Stimulated activated naive B cell treated with anti-CD40 and anti-IgM and Interleukin-4, amounts not matched to agents 10 μg/mL and 1 μg/mL and 100 μg/mL, for 72 hours (primary cell): ENCODE results near the gene UBXN10.
A peak's percentile ranks its signal among the peaks of the same experiment; 100 is the strongest.

Experiments used
- ATAC-seq, 2 donors: fragments of 150-1000 bp; cut with Tn5 transposase; replicated peaks; 2 replicates each; pipeline ENCODE4 v1.10.0; 2021; ENCODE audit warnings: moderate library complexity in 1 of 2
- DNase-seq: peaks from one replicate; pipeline ENCODE4 v3.0.0; 2021
- H3K27ac Mint-ChIP-seq: one replicate; pipeline ENCODE4 v1.8.0; 2022; ENCODE audit warnings: mild to moderate bottlenecking, mixed read lengths
- H3K27me3 Mint-ChIP-seq, 2 donors: one replicate each; pipeline ENCODE4 v1.8.0; 2022; ENCODE audit warnings: mixed read lengths in 2 of 2
- H3K36me3 Mint-ChIP-seq, 2 donors: one replicate each; pipeline ENCODE4 v1.8.0; 2022; ENCODE audit warnings: mixed read lengths in 2 of 2, mild to moderate bottlenecking in 1 of 2
- H3K4me1 Mint-ChIP-seq, 2 donors: one replicate each; pipeline ENCODE4 v1.8.0; 2022; ENCODE audit warnings: mixed read lengths in 2 of 2, mild to moderate bottlenecking in 1 of 2
- H3K4me3 Mint-ChIP-seq, 2 donors: one replicate each; pipeline ENCODE4 v1.8.0; 2022; ENCODE audit warnings: mild to moderate bottlenecking in 2 of 2, mixed read lengths in 2 of 2, moderate library complexity in 1 of 2
- H3K9me3 Mint-ChIP-seq, 2 donors: one replicate each; pipeline ENCODE4 v1.8.0; 2022; ENCODE audit warnings: mixed read lengths in 2 of 2, mild to moderate bottlenecking in 1 of 2

The UBXN10 gene, protein sequence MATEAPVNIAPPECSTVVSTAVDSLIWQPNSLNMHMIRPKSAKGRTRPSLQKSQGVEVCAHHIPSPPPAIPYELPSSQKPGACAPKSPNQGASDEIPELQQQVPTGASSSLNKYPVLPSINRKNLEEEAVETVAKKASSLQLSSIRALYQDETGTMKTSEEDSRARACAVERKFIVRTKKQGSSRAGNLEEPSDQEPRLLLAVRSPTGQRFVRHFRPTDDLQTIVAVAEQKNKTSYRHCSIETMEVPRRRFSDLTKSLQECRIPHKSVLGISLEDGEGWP

DNA sequence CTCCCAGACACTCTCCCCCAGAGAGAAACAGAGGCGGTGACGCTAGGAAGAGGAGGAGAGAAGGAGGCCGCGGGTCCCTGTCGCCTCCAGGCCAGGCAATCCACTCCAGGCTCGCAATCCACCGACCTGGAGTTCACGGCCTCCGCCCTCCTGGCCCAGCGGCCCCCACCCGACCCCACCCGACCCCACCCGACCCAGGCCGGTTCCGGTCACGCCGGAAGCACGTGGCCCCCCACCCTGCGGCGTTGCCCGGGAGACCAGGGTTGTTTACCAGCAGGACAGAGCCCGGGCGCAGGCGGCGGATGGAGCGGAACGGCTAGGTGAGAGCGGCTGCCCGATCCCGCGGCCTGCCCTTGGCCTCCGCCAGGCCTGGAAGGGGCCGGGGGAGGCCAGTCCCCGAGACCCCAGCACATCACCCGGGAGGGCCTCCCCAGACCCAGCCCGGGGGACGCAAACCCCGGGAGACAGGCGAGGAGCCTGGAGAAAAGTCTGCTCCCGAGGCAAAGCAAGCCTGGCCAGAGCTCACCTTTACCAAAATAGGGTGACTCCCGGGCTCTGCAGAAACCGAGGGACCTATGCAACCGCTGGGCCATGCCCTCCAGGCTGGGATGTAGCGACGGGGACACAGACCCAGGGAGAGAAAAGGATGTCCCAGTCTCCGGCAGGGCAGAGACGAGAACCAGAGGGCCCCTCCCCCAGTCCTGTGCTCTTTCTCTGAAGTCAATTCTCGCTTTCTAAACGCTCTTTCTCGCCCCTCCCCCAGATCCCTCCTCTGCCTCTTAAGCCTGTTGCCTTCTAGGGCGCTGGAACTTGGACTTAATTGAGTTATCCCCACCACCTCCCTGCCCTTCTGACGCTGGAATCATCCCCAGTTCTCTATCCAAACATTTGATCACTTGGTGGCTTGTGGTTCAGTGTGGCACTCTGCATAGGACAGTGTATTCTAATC is at the start of gene UBXN10, which contains the start of gene PLA2G2C:
Gene UBXN10, plus strand, starts transcription at position 263 of the 949 bp plus-strand sequence. CDS start 4,466 bp downstream, outside the sequence.
Gene PLA2G2C, minus strand, starts transcription at position 685 of the 949 bp plus-strand sequence. CDS start 9,155 bp downstream, outside the sequence.
- Mint-ChIP-seq H3K27me3 (peaks cover 51 to 63% of the 10 kb centered on the region in 2 donors), H3K36me3 (peaks cover 3% of the 10 kb centered on the region in 2 donors), H3K9me3 (peaks cover 0 to 1% of the 10 kb centered on the region in 2 donors), H3K4me1 (peaks cover 15 to 28% of the 10 kb centered on the region in 2 donors), H3K27ac (peak within 1 kb of the TSS; percentile 75), H3K4me3 (peak within 1 kb of the TSS; percentile 58 to 76)
- ATAC-seq: peak; percentile 79 to 84
- DNase-seq: peak; percentile 36

DNA sequence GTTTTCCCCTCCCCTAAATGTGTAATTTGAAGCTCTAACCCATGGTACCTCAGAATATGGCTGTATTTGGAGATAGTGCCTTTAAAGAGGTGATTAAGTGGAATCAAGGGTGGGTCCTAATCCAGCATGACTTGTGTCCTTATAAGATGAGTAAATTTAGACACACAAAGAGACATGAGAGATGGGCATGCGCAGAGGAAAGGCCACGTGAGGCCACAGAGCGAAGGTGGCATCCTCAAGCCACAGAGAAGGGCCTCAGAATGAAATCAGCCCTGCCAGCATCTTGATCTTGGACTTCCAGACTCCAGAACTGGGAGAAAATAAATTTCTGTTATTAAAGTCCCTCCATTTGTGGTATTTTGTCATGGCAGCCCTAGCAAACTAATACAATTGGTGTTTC is 49.6 kb upstream of the UBXN10 start:
- H3K27ac Mint-ChIP-seq: no peak overlapping the region
- H3K36me3 Mint-ChIP-seq: no peaks in the 10 kb centered on the region
- peaks cover 0 to 6% of the 10 kb centered on the region in 2 donors for H3K4me1 Mint-ChIP-seq
- peaks cover 0 to 2% of the 10 kb centered on the region in 2 donors for H3K9me3 Mint-ChIP-seq
- H3K27me3 Mint-ChIP-seq: peaks cover 11 to 28% of the 10 kb centered on the region in 2 donors
- ATAC-seq (no peak), DNase-seq (no peak)
- no peak overlapping the region for H3K4me3 Mint-ChIP-seq

DNA sequence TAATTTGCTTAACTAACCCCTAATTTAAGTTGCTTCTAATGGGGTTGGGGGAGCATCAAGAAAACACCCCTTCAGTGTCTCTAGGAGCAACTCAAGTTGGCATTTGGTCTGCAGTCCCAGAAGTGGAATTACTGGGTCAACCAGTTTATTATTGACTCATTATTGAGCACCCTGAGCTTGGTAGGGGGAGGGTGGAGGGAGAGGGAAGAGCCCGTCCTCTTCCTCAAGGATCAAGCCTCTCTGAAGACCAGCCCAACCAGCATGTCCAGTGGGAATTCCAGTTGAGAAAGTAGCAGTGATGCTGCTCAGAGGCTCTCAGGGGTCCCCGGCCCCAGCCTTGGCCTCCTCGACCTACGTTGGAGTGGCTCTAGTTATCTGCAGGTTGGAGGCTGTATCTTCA is 48.8 kb upstream of the UBXN10 start:
- DNase-seq: no peak
- peaks cover 0 to 6% of the 10 kb centered on the region in 2 donors for H3K4me1 Mint-ChIP-seq
- ATAC-seq: no peak
- H3K27ac Mint-ChIP-seq: no peak overlapping the region
- H3K9me3 Mint-ChIP-seq: peaks cover 0 to 2% of the 10 kb centered on the region in 2 donors
- H3K27me3 Mint-ChIP-seq: peaks cover 13 to 30% of the 10 kb centered on the region in 2 donors
- H3K36me3 Mint-ChIP-seq: no peaks in the 10 kb centered on the region
- no peak overlapping the region for H3K4me3 Mint-ChIP-seq

DNA sequence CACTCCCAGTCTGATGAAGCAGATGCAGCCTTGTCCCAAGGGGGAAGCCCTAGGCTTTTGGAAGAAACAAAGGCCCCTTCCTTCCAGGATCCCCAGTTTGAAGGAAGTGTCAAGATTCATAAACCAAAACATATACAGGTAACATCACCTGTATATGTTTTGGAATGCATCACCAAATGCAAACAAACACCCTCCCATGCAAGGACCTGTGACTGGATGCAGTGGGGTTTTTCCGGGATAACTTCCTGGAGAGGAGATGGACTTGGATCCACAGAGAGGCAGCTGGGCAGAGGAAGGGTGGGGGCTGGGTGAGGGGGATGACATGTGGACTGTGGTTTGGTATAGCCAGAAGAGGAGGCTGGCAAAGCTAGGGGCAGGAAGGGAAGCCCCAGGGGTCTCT is 48.3 kb upstream of the UBXN10 start:
- peaks cover 13 to 36% of the 10 kb centered on the region in 2 donors for H3K27me3 Mint-ChIP-seq
- no peaks in the 10 kb centered on the region for H3K36me3 Mint-ChIP-seq
- DNase-seq: no peak
- no peaks in the 10 kb centered on the region for H3K9me3 Mint-ChIP-seq
- H3K4me1 Mint-ChIP-seq: peaks cover 0 to 6% of the 10 kb centered on the region in 2 donors
- no peak overlapping the region for H3K4me3 Mint-ChIP-seq
- no peak for ATAC-seq
- H3K27ac Mint-ChIP-seq: no peak overlapping the region

DNA sequence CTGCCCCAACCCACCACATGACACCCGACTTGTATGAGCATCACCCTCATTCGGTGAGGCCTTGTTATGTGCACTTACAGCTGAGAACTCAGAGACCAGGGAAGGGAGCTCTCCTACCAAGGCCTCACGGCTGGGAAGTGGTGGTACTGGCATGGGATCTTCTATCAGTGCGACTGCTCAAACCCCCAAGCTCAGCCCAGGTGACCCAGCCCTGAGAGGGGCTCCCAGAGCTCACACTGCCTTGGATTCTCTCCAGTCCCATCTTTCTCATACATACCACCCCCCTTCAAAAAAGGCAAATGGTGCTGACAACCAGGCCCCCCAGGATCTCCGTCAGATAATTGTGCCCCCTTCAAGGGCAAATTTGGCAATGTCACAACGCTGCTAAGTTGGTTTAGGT is 47.5 kb upstream of the UBXN10 start:
- H3K27ac Mint-ChIP-seq: no peak overlapping the region
- peaks cover 0 to 6% of the 10 kb centered on the region in 2 donors for H3K4me1 Mint-ChIP-seq

DNA sequence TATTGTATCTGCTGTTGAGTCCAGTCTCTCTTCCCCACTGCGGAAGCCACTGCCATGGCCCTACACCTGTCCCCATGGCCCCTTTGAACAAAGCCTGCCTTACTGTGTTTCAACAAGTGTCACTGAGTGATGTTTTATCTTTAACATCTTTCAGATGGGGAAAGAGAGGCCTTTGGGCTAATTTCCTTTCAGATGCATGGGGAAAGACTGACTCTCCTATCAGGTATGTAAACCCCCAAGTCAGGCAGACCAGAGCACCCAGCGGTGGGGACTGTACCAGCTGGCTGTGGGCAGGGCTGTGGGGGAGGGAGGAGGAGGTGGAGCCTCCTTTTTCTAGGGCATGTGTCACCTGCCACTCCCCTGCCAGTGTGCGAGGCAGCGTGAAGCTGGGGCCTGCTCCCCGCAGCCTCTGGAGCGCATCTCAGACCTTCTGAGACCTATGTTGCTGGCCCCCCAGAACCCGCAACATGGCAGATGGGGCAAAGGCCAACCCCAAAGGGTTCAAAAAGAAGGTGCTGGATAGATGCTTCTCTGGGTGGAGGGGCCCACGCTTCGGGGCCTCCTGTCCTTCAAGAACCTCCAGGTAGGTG is 46.8 kb upstream of the UBXN10 start, which contains the start of gene PLA2G2F:
Gene PLA2G2F, plus strand, starts transcription at position 363 of the 590 bp plus-strand sequence. Its CDS starts 105 bp downstream, at position 468.
- DNase-seq (no peak), ATAC-seq (peak in 1 of 2 donors; percentile 38)
- H3K27ac Mint-ChIP-seq: no peak within 1 kb of the TSS
- peaks cover 15 to 33% of the 10 kb centered on the region in 2 donors for H3K27me3 Mint-ChIP-seq
- H3K9me3 Mint-ChIP-seq: no peaks in the 10 kb centered on the region
- H3K36me3 Mint-ChIP-seq: no peaks in the 10 kb centered on the region
- H3K4me3 Mint-ChIP-seq: no peak within 1 kb of the TSS
- H3K4me1 Mint-ChIP-seq: peaks cover 0 to 6% of the 10 kb centered on the region in 2 donors

More for the DNA sequence above, 47.5 kb upstream of the UBXN10 start:
- DNase-seq: no peak
- Mint-ChIP-seq H3K36me3 (no peaks in the 10 kb centered on the region), H3K9me3 (no peaks in the 10 kb centered on the region), H3K27me3 (peaks cover 13 to 37% of the 10 kb centered on the region in 2 donors), H3K4me3 (no peak overlapping the region)
- no peak for ATAC-seq

DNA sequence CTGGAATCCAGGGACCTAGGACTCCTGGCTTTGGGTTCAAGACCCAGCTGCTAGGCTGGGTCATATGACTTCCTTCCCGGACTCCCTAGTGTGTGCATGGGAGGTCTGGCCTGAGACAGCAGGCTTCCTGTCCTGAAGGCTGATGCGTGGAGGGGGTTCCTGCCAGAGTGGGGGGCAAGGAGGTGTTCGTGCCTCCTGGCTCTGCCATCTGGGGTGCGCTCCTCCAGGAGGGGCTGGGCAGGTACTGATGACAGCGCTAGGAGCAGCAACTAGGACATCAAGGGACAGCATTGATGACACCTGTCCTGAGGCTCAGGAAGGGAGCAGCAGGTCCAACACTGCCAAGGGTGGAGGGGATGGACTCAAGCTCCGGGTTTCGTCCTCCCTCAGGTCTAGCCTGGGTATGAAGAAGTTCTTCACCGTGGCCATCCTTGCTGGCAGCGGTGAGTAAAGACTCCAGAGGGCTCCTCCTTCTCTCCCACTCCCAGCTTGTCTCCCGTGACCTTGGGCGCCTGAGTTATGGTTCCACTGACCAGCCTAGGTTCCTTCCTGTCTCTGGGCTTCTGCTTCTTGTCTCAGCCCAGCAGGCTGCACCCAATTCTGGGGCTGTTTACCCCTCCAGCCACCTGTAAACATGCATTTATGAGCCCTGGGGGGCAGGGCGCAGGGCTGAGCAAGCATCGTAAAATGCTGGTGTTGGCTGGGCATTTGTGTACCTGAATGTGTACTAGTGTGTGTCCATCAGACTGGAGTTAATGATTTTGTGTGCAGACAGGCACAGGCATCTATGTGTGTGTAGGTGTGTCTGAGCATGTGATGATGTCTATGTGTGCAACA is 45.9 kb upstream of the UBXN10 start:
- H3K36me3 Mint-ChIP-seq: no peaks in the 10 kb centered on the region
- no peak overlapping the region for H3K27ac Mint-ChIP-seq
- no peaks in the 10 kb centered on the region for H3K9me3 Mint-ChIP-seq
- DNase-seq: no peak
- peaks cover 17 to 30% of the 10 kb centered on the region in 2 donors for H3K27me3 Mint-ChIP-seq
- no peak overlapping the region for H3K4me3 Mint-ChIP-seq
- no peak for ATAC-seq
- peaks cover 0 to 6% of the 10 kb centered on the region in 2 donors for H3K4me1 Mint-ChIP-seq

DNA sequence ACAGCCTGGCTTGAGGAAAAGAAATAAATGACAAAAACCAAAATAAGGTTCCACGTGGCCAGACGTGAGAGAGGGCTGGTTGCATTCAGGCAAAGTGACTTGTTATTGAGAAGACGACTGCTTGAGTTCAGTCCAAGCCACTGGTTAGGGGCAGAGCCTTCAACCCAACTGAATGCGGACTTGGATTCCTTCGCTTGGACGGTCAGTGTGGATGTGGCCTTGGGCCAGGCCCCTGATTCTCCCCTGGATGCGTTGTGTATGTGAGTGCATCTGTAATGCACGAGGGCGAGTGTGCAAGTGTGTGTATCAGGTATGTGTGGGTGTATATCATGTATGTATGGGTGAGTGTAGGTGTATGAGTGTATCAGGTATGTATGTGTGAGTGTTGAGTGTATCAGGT is 44.9 kb upstream of the UBXN10 start:
- no peak for DNase-seq
- no peak overlapping the region for H3K27ac Mint-ChIP-seq
- H3K4me1 Mint-ChIP-seq: peaks cover 0 to 6% of the 10 kb centered on the region in 2 donors
- no peak overlapping the region for H3K4me3 Mint-ChIP-seq
- peaks cover 17 to 30% of the 10 kb centered on the region in 2 donors for H3K27me3 Mint-ChIP-seq
- H3K36me3 Mint-ChIP-seq: no peaks in the 10 kb centered on the region
- no peak for ATAC-seq
- no peaks in the 10 kb centered on the region for H3K9me3 Mint-ChIP-seq

DNA sequence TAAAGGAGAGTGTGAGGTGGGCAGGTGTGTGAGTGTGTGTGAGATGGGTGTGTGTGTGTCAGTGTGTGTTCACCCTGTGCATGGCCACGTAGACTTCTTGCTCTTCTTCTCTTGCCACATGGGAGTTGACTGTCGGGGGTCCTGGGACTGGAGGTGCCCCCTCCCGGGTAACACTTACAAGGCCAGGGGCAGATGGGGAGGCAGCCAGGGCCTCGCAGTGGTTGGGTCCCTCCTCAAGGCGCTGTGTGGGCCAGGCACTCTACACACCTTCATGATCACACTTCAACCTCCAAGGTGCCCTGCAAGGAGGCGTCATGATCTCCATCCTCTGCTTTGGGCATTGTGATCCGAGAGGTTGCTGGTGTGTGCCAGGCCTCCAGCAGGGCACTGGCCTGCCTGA is 44.4 kb upstream of the UBXN10 start:
- H3K27ac Mint-ChIP-seq: no peak overlapping the region

DNA sequence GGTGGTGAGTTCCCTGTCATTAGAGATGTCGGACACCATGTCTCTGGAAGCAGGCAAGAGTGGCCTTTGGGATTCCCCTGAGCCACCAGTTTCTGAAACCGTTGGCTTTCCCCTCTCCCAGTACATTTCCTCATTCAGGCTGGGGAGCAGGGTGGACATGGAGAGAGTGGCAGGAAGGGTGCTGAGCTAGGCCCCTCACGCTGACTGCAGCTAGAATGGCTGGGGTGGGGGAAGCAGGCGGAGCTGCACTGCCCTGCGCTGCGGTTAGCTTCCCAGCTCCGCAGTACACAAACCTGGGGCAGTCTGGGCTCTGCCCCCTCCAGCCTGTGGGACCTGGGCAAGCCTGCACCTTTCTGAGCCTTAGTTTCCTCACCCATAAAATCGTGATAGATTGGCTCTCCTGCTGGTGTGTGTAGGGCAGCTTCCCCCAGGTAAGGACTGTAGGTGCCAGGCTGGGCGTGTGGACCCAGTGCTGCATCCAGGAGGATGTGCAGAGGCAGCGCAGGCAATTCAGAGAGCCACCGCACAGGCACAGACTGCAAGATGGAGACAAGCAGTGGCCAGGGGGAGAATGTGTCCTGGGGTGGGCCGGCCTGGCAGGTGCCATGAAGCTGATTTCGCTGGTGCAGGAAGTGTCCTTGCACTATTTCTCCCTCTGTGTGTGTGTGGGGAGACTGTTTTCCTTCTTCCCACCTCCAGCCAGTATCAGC is 43.7 kb upstream of the UBXN10 start:
- Mint-ChIP-seq H3K4me1 (peaks cover 0 to 6% of the 10 kb centered on the region in 2 donors), H3K36me3 (no peaks in the 10 kb centered on the region), H3K4me3 (no peak overlapping the region), H3K9me3 (no peaks in the 10 kb centered on the region), H3K27ac (no peak overlapping the region), H3K27me3 (peaks cover 17 to 30% of the 10 kb centered on the region in 2 donors)
- DNase-seq (no peak), ATAC-seq (no peak)

More for the DNA sequence above, 44.4 kb upstream of the UBXN10 start:
- Mint-ChIP-seq H3K36me3 (no peaks in the 10 kb centered on the region), H3K27me3 (peaks cover 17 to 30% of the 10 kb centered on the region in 2 donors), H3K9me3 (no peaks in the 10 kb centered on the region), H3K4me3 (no peak overlapping the region), H3K4me1 (peaks cover 0 to 6% of the 10 kb centered on the region in 2 donors)
- DNase-seq (no peak), ATAC-seq (no peak)

DNA sequence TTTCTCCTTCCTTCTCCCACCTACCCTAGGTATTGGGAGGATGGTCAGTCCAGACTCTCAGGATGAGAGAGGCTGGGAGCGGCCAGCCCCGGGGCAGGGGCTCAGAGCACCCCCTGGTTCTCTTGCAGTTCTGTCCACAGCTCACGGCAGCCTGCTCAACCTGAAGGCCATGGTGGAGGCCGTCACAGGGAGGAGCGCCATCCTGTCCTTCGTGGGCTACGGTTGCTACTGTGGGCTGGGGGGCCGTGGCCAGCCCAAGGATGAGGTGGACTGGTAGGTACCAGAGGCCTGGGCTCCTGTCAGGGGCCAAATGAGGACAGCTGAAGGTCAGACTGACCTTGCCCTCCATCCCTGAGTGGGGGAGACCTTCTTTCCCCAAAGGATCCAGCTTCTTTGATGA is 42.6 kb upstream of the UBXN10 start:
- H3K27ac Mint-ChIP-seq: no peak overlapping the region

DNA sequence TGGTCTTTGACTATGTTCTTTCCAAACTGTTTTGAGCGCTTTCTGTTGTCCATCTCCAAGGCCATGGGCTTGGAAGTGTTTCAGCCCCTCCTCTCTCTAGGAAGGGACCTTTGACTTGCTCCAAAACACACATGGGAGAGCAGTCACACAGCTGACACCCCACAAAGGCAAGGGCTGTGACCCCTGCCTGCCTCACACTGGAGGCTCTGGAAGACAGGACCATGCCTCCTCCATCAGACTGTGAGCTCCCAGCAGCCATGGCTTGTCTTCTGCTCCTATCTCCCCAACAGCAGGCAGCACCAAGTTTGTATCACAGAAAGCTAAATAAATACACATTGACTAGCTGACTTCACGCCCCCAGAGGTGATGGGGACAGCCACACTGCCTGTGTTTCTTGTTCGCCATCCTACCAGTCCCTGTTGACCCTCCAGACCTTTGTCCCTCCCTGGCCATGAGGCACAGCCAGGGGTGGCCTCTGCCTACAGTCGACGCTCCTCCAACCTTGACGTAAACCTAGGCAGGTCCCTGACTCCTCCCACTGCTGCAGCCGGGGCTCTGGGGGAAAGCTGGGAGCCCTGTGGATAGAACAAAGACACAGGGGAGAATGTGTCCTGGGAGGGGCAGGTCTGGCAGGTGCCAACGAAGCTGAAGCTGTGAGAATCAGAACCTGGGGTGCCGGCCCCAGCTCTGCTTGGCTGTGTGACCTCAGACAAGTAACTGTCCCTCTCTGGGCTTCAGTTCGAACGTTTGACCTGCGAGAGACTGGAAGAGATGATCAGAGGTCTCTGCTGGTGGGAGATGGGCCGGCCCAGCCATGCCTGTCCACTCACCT is 41.9 kb upstream of the UBXN10 start:
- Mint-ChIP-seq H3K4me3 (no peak overlapping the region), H3K36me3 (no peaks in the 10 kb centered on the region), H3K4me1 (peaks cover 0 to 6% of the 10 kb centered on the region in 2 donors), H3K27me3 (peaks cover 14 to 27% of the 10 kb centered on the region in 2 donors), H3K9me3 (no peaks in the 10 kb centered on the region), H3K27ac (no peak overlapping the region)
- DNase-seq: no peak
- no peak for ATAC-seq

More for the DNA sequence above, 42.6 kb upstream of the UBXN10 start:
- no peaks in the 10 kb centered on the region for H3K36me3 Mint-ChIP-seq
- H3K9me3 Mint-ChIP-seq: no peaks in the 10 kb centered on the region
- H3K4me3 Mint-ChIP-seq: no peak overlapping the region
- ATAC-seq (no peak), DNase-seq (no peak)
- peaks cover 14 to 31% of the 10 kb centered on the region in 2 donors for H3K27me3 Mint-ChIP-seq
- peaks cover 0 to 6% of the 10 kb centered on the region in 2 donors for H3K4me1 Mint-ChIP-seq
